Thyroid gland (tissue), 4 donors: ENCODE data around the gene FBXO9. TPM values are rescaled to one million over a fixed set of nuclear protein-coding genes. Genes with fewer than 3 reads are reported as not detected.
"Not testable (repeated sequence)": the region's sequence is repeated elsewhere in the genome, so short reads cannot be mapped to it uniquely, and the experiment has no call there.

Experiments used
- DNase-seq, 2 donors: peaks; one replicate each; pipeline ENCODE4 v3.0.0-alpha.2; 2019
- H3K27ac ChIP-seq, 3 donors: fragments of 200-600 bp; sonication (generic); 1 replicate in 2 of 3; 2 replicates in 1 of 3; pipeline ENCODE4 v1.5.1; 2016 to 2019; ENCODE audit warnings: mild to moderate bottlenecking in 1 of 3, moderate library complexity in 1 of 3
- H3K27me3 ChIP-seq: fragments of 200-600 bp; sonication (generic); one replicate; pipeline ENCODE4 v1.5.1; 2019
- H3K36me3 ChIP-seq, 2 donors: fragments of 200-600 bp; sonication (generic); one replicate each; pipeline ENCODE4 v1.5.1; 2016 to 2019
- H3K4me1 ChIP-seq, 2 donors: fragments of 200-600 bp; sonication (generic); one replicate each; pipeline ENCODE4 v1.5.1; 2017 to 2019
- H3K4me3 ChIP-seq, 3 donors: fragments of 200-600 bp; sonication (generic); replicated peaks in 1 of 3; 1 replicate in 2 of 3; 2 replicates in 1 of 3; pipeline ENCODE4 v1.5.1; 2016; ENCODE audit warnings: mild to moderate bottlenecking in 1 of 3
- H3K9me3 ChIP-seq: fragments of 200-600 bp; sonication (generic); one replicate; pipeline ENCODE4 v1.5.1; 2017
- POLR2A ChIP-seq, 2 donors: fragments of 450-650 bp; IDR thresholded peaks; one replicate each; pipeline ENCODE4 v1.6.1; 2017; ENCODE audit warnings: antibody characterized with exemption in 2 of 2, mild to moderate bottlenecking in 2 of 2, moderate library complexity in 1 of 2
- WGBS, 2 donors: methylation state at CpG; one replicate each; pipeline ENCODE4 v1.1.5; 2017; 5-methylcytosine and 5-hydroxymethylcytosine counted together
- intact Hi-C: fragments of 100-400 bp; cut with DNase I; formaldehyde crosslinking; loops from one replicate; pipeline ENCODE4 v1.15.1; 2023
- total RNA-seq, 4 donors: library from RNA; depleted of rRNA; stranded (reverse); fragments of >200 nt; gene quantifications; one replicate each; pipeline ENCODE4 v1.2.3, GENCODE V29; 2016
- TF ChIP-seq, protein P1 (sequence below), 6 experiments: fragments of 200-600 bp in 3 of 6; fragments of 450-650 bp in 3 of 6; sonication (generic) in 3 of 6; IDR thresholded peaks; one replicate each; pipeline ENCODE4 v1.5.1; 2016 to 2019; ENCODE audit warnings: antibody characterized with exemption in 6 of 6, mild to moderate bottlenecking in 2 of 6, inconsistent platforms in 1 of 6, moderate library complexity in 1 of 6

FBXO9 gene
- total RNA-seq, 4 donors from 2014 or later: 62.1 to 77.4 (median 76.4) TPM

GRCh38 chr6:53044071-53044470, 21.1 kb upstream of the FBXO9 start:
- DNase-seq: peak; percentile 18 to 27
- Histone ChIP-seq H3K36me3 (peaks cover 9 to 15% of the 10 kb centered on the region in 2 donors), H3K27ac (peak overlapping the region in 1 of 3 donors; percentile 1), H3K4me1 (peaks cover 11 to 23% of the 10 kb centered on the region in 2 donors), H3K9me3 (no peaks in the 10 kb centered on the region), H3K4me3 (no peak overlapping the region), H3K27me3 (no peaks in the 10 kb centered on the region)
- TF ChIP-seq, protein P1, sequence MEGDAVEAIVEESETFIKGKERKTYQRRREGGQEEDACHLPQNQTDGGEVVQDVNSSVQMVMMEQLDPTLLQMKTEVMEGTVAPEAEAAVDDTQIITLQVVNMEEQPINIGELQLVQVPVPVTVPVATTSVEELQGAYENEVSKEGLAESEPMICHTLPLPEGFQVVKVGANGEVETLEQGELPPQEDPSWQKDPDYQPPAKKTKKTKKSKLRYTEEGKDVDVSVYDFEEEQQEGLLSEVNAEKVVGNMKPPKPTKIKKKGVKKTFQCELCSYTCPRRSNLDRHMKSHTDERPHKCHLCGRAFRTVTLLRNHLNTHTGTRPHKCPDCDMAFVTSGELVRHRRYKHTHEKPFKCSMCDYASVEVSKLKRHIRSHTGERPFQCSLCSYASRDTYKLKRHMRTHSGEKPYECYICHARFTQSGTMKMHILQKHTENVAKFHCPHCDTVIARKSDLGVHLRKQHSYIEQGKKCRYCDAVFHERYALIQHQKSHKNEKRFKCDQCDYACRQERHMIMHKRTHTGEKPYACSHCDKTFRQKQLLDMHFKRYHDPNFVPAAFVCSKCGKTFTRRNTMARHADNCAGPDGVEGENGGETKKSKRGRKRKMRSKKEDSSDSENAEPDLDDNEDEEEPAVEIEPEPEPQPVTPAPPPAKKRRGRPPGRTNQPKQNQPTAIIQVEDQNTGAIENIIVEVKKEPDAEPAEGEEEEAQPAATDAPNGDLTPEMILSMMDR (IDR thresholded peaks at IDR 0.05): no peak
- TF ChIP-seq POLR2A (IDR thresholded peaks at IDR 0.05): no peak
- intact Hi-C loops: no loop called here
- WGBS, 2 donors: 39 to 56% methylated on average over 4 of the region's 4 CpGs

DNA sequence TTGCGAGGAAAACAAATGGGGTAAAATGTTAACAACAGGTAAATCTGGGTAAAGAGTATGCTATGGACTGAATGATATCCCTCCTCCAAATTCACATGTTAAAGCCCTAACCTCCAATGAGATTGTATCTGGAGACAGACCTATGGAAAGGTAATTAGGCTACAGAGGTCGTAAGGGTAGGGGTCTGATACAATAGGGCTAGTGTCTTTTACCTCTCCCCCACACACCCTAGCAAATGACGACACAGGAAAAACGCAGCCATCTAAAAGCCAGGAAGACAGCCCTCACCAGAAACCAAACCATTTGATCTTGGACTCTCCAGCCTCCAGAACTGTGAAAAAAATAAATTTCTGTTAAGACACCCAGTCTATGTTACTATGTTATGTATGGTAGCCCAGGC, 20.6 kb upstream of the FBXO9 start:
- TF ChIP-seq, protein P1 (IDR thresholded peaks at IDR 0.05): no peak
- no peak for TF ChIP-seq POLR2A (IDR thresholded peaks at IDR 0.05)
- H3K4me1 ChIP-seq: peaks cover 11 to 23% of the 10 kb centered on the region in 2 donors
- no peak overlapping the region for H3K27ac ChIP-seq
- DNase-seq: no peak
- intact Hi-C loops: no loop called here
- no peaks in the 10 kb centered on the region for H3K9me3 ChIP-seq
- no peak overlapping the region for H3K4me3 ChIP-seq
- WGBS, 2 donors: 68 to 85% methylated on average over 4 of the region's 4 CpGs
- no peaks in the 10 kb centered on the region for H3K27me3 ChIP-seq
- peaks cover 9 to 11% of the 10 kb centered on the region in 2 donors for H3K36me3 ChIP-seq

GRCh38 chr6:53045891-53046673, 19.1 kb upstream of the FBXO9 start:
- WGBS, 2 donors: 94 to 97% methylated on average over 1 of the region's 1 CpG
- Histone ChIP-seq H3K9me3 (no peaks in the 10 kb centered on the region), H3K27me3 (no peaks in the 10 kb centered on the region), H3K27ac (no peak overlapping the region), H3K36me3 (peaks cover under 1 to 1% of the 10 kb centered on the region in 2 donors), H3K4me1 (peaks cover 11 to 23% of the 10 kb centered on the region in 2 donors), H3K4me3 (no peak overlapping the region)
- intact Hi-C loops: no loop called here
- DNase-seq: no peak
- TF ChIP-seq, protein P1 (IDR thresholded peaks at IDR 0.05): no peak
- no peak for TF ChIP-seq POLR2A (IDR thresholded peaks at IDR 0.05)

GRCh38 chr6:53048431-53049195, 16.6 kb upstream of the FBXO9 start:
- H3K27me3 ChIP-seq: no peaks in the 10 kb centered on the region
- H3K4me1 ChIP-seq: peaks cover 0 to 5% of the 10 kb centered on the region in 2 donors
- H3K4me3 ChIP-seq: no peak overlapping the region
- no peaks in the 10 kb centered on the region for H3K36me3 ChIP-seq
- intact Hi-C loops: no loop called here
- TF ChIP-seq, protein P1 (IDR thresholded peaks at IDR 0.05): no peak
- no peak for TF ChIP-seq POLR2A (IDR thresholded peaks at IDR 0.05)
- no peaks in the 10 kb centered on the region for H3K9me3 ChIP-seq
- H3K27ac ChIP-seq: no peak overlapping the region
- 86 to 94% methylated on average over 9 of the region's 9 CpGs for WGBS, 2 donors
- DNase-seq: no peak

GRCh38 chr6:53049415-53049814, 15.8 kb upstream of the FBXO9 start:
- TF ChIP-seq, protein P1 (IDR thresholded peaks at IDR 0.05): no peak
- TF ChIP-seq POLR2A (IDR thresholded peaks at IDR 0.05): no peak
- no peaks in the 10 kb centered on the region for H3K9me3 ChIP-seq
- no peaks in the 10 kb centered on the region for H3K4me1 ChIP-seq
- intact Hi-C loops: no loop called here
- WGBS, 2 donors: 68 to 85% methylated on average over 1 of the region's 1 CpG
- DNase-seq: no peak
- H3K27ac ChIP-seq: no peak overlapping the region
- H3K36me3 ChIP-seq: no peaks in the 10 kb centered on the region
- no peaks in the 10 kb centered on the region for H3K27me3 ChIP-seq
- H3K4me3 ChIP-seq: no peak overlapping the region

GRCh38 chr6:53052152-53052551, 13.1 kb upstream of the FBXO9 start:
- 90 to 100% methylated on average over 3 of the region's 3 CpGs for WGBS, 2 donors
- H3K27me3 ChIP-seq, H3K36me3 ChIP-seq, H3K4me3 ChIP-seq, DNase-seq, H3K9me3 ChIP-seq, intact Hi-C loops, H3K4me1 ChIP-seq, H3K27ac ChIP-seq: not testable (repeated sequence)
